Naive B cell (primary cell): Measurements from ENCODE around the gene DPP6. TPM values are rescaled to one million over a fixed set of nuclear protein-coding genes. Genes with fewer than 3 reads are reported as not detected.

Experiments
- ATAC-seq, 2 donors: fragments of 150-1000 bp; cut with Tn5 transposase; 2 replicates each; pipeline ENCODE4 v1.10.0; 2021; ENCODE audit warnings: low read depth in 2 of 2, mild to moderate bottlenecking in 2 of 2, moderate library complexity in 2 of 2
- DNase-seq: peaks from one replicate; pipeline ENCODE4 v3.0.0; 2022
- H3K27ac Mint-ChIP-seq, 6 donors: one replicate each; pipeline ENCODE4 v1.8.0; 2020 to 2022; ENCODE audit warnings: mild to moderate bottlenecking in 6 of 6, mixed read lengths in 6 of 6, moderate library complexity in 5 of 6, inconsistent platforms in 2 of 6
- H3K27me3 Mint-ChIP-seq, 3 donors: one replicate each; pipeline ENCODE4 v1.8.0; 2021 to 2022; ENCODE audit warnings: mixed read lengths in 3 of 3, mild to moderate bottlenecking in 1 of 3
- H3K36me3 Mint-ChIP-seq, 2 donors: one replicate each; pipeline ENCODE4 v1.8.0; 2020 to 2022; ENCODE audit warnings: mixed read lengths in 2 of 2, inconsistent platforms in 1 of 2, mild to moderate bottlenecking in 1 of 2
- H3K4me1 Mint-ChIP-seq, 3 donors: one replicate each; pipeline ENCODE4 v1.8.0; 2020 to 2022; ENCODE audit warnings: mixed read lengths in 3 of 3, inconsistent platforms in 1 of 3, mild to moderate bottlenecking in 1 of 3, moderate library complexity in 1 of 3
- H3K4me3 Mint-ChIP-seq, 8 donors: one replicate each; pipeline ENCODE4 v1.8.0; 2020 to 2022; ENCODE audit warnings: mild to moderate bottlenecking in 8 of 8, mixed read lengths in 8 of 8, moderate library complexity in 8 of 8, inconsistent platforms in 2 of 8
- H3K9me3 Mint-ChIP-seq, 7 donors: one replicate each; pipeline ENCODE4 v1.8.0; 2020 to 2022; ENCODE audit warnings: mixed read lengths in 7 of 7, mild to moderate bottlenecking in 5 of 7, inconsistent platforms in 2 of 7, moderate library complexity in 1 of 7
- polyA plus RNA-seq, 6 donors: library from polyadenylated mRNA; unstranded; fragments of 300-500 nt; fragmentation: Illumina TruSeq; gene quantifications; one replicate each; pipeline ENCODE4 v1.2.3, GENCODE V29; 2021; ENCODE audit warnings: low read depth in 6 of 6

DPP6 gene
- polyA plus RNA-seq, 6 donors from 2014 or later: not detected

DNA sequence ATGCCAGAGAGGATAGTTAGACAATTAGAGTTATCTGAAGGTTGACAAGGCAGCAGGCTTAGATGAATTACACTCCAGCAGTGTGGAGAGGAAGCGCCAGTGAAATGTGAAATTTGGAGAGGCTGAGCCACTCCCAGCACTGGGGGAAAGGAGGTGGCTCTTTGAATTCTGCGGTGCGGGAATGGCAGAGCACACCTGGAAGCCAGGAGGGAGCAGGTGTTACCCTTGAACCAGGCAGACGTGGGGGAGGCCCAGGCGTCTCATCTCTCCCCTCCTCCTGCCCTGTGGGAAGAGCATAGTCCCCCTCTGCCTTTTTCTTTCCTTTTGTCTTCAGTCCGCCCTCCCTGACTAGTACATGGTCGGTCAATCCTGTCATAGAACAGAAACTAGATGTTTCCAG, 203.1 kb downstream of the DPP6 start:
- no peaks in the 10 kb centered on the region for H3K27me3 Mint-ChIP-seq
- H3K4me1 Mint-ChIP-seq: no peaks in the 10 kb centered on the region
- H3K4me3 Mint-ChIP-seq: no peak overlapping the region
- H3K9me3 Mint-ChIP-seq: peaks cover 0 to 17% (median 5%) of the 10 kb centered on the region in 7 donors
- ATAC-seq: no peak
- no peak overlapping the region for H3K27ac Mint-ChIP-seq
- no peaks in the 10 kb centered on the region for H3K36me3 Mint-ChIP-seq
- DNase-seq: no peak

DNA sequence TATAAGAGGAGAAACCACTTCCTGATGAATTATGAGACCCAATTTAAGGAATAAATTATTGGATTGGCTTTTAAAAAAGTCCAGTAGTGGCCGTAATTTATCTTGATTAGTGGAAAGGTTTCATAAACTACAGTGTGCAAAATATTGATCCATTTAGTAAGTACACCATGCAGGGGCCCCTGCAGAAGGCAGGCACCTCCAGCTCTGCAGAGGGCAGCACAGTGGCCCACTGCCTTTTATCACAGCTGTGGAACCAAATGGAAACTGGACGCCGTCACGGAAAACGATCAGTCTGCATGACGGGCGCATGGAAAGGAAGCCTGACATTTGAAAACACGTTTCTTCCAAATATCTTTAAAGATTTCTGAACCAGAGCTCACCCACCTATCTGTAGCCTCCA, 204.0 kb downstream of the DPP6 start:
- Mint-ChIP-seq H3K9me3 (peaks cover 0 to 14% (median 5%) of the 10 kb centered on the region in 7 donors), H3K36me3 (no peaks in the 10 kb centered on the region), H3K27ac (no peak overlapping the region), H3K4me3 (no peak overlapping the region), H3K27me3 (no peaks in the 10 kb centered on the region), H3K4me1 (no peaks in the 10 kb centered on the region)
- no peak for DNase-seq
- no peak for ATAC-seq

- ATAC-seq (no peak), DNase-seq (no peak)
- Mint-ChIP-seq H3K27me3 (no peaks in the 10 kb centered on the region), H3K36me3 (no peaks in the 10 kb centered on the region), H3K27ac (no peak overlapping the region), H3K4me1 (no peaks in the 10 kb centered on the region), H3K9me3 (peaks cover 3 to 13% (median 5%) of the 10 kb centered on the region in 7 donors), H3K4me3 (no peak overlapping the region)
These were observed 207.2 kb downstream of the DPP6 start for GRCh38 chr7:154259396-154259795.

GRCh38 chr7:154287356-154287755, 235.2 kb downstream of the DPP6 start:
- DNase-seq (no peak), ATAC-seq (no peak)
- peaks cover 0 to 11% (median 3%) of the 10 kb centered on the region in 7 donors for H3K9me3 Mint-ChIP-seq
- no peaks in the 10 kb centered on the region for H3K36me3 Mint-ChIP-seq
- no peaks in the 10 kb centered on the region for H3K4me1 Mint-ChIP-seq
- H3K27me3 Mint-ChIP-seq: no peaks in the 10 kb centered on the region
- H3K27ac Mint-ChIP-seq: no peak overlapping the region
- H3K4me3 Mint-ChIP-seq: no peak overlapping the region

- Mint-ChIP-seq H3K4me3 (no peak overlapping the region), H3K27ac (no peak overlapping the region), H3K36me3 (no peaks in the 10 kb centered on the region), H3K27me3 (no peaks in the 10 kb centered on the region), H3K4me1 (no peaks in the 10 kb centered on the region), H3K9me3 (peaks cover 0 to 10% (median 4%) of the 10 kb centered on the region in 7 donors)
- ATAC-seq (no peak), DNase-seq (no peak)
These were observed 236.9 kb downstream of the DPP6 start for GRCh38 chr7:154289119-154289518.

- no peaks in the 10 kb centered on the region for H3K4me1 Mint-ChIP-seq
- no peak overlapping the region for H3K4me3 Mint-ChIP-seq
- ATAC-seq (no peak), DNase-seq (no peak)
- H3K27ac Mint-ChIP-seq: no peak overlapping the region
- H3K27me3 Mint-ChIP-seq: no peaks in the 10 kb centered on the region
- no peaks in the 10 kb centered on the region for H3K36me3 Mint-ChIP-seq
- peaks cover 0 to 14% (median 3%) of the 10 kb centered on the region in 7 donors for H3K9me3 Mint-ChIP-seq
These were observed 244.2 kb downstream of the DPP6 start for GRCh38 chr7:154296443-154296842.

- Mint-ChIP-seq H3K27me3 (peaks cover 0 to 7% (median 0%) of the 10 kb centered on the region in 3 donors), H3K4me3 (no peak overlapping the region), H3K27ac (no peak overlapping the region), H3K36me3 (no peaks in the 10 kb centered on the region), H3K4me1 (no peaks in the 10 kb centered on the region), H3K9me3 (peaks cover 3 to 19% (median 7%) of the 10 kb centered on the region in 7 donors)
- DNase-seq: no peak
- ATAC-seq: no peak
These were observed 247.5 kb downstream of the DPP6 start for GRCh38 chr7:154299736-154300135.

GRCh38 chr7:154302380-154302779, 250.2 kb downstream of the DPP6 start:
- Mint-ChIP-seq H3K9me3 (peaks cover 3 to 19% (median 7%) of the 10 kb centered on the region in 7 donors), H3K4me1 (no peaks in the 10 kb centered on the region), H3K27me3 (peaks cover 0 to 18% (median 0%) of the 10 kb centered on the region in 3 donors), H3K36me3 (no peaks in the 10 kb centered on the region), H3K27ac (no peak overlapping the region), H3K4me3 (no peak overlapping the region)
- DNase-seq: no peak
- no peak for ATAC-seq

DNA sequence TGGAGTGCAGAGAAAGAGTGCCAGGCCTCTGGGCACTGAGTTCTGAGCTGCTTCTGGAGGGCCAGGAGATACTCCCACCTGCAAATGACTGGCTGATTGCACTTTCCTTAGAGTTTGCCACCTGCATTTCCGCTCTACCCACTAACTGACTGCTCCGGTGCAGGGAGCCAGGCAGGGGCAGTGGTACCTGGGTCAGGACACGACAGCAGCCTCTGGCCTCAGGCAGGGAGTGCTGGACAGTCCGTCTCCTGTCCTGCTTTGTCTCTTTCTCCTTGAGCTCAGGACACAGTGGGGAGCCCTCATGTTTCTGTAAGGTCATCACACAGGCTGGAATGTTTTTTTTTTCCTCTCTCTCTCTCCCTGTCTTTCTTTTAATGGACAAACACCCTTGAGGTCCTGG, 252.0 kb downstream of the DPP6 start:
- H3K27me3 Mint-ChIP-seq: peaks cover 0 to 18% (median 0%) of the 10 kb centered on the region in 3 donors
- no peaks in the 10 kb centered on the region for H3K36me3 Mint-ChIP-seq
- no peak overlapping the region for H3K27ac Mint-ChIP-seq
- H3K4me1 Mint-ChIP-seq: no peaks in the 10 kb centered on the region
- no peak overlapping the region for H3K4me3 Mint-ChIP-seq
- DNase-seq (no peak), ATAC-seq (no peak)
- peaks cover 0 to 13% (median 4%) of the 10 kb centered on the region in 7 donors for H3K9me3 Mint-ChIP-seq

DNA sequence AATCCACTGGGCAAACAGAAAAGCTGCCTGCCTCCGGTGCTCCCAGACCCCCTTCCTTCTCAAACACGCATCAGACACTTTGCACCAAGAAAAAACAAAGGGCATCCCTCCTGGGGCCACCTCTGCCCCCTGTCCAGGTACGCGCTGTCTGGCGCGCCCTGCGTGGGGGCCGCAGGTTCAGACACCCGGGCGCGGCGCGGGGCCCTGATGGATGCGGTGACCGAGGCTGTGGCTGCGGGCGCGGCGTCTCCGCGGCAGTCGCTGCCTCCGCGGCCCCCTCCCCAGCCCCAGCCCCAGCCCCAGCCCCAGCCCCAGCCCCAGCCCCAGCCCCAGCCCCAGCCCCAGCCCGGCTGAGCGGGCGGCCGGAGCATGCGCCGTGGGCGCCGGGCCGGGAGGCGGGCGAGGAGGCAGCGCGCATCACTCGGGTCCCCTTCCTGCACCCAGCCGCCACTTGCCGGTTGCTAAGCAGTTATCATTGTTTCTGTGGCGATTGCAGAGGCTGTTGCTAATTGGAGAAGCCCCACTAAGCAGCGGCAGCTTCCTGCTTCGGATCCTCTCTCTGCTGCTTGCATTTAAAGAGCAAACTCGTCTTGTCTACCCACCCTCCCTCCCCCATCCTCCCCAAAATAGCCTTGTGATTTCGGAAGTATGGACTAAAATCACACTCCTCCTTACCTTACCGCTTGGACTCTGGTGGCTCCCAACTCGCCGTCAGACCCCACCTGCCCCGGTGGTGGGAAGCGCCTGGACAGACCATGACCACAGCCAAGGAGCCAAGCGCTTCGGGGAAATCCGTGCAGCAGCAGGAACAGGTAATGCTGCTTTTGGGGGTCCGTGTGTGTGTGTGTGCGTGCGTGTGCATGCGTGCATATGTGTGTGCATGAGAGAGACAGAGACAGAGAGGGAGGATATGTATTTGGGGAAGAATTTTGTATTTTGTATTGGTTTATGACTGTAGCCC, 252.8 kb downstream of the DPP6 start:
- peaks cover 0 to 18% (median 0%) of the 10 kb centered on the region in 3 donors for H3K27me3 Mint-ChIP-seq
- H3K4me3 Mint-ChIP-seq: no peak overlapping the region
- peak overlapping the region in 1 of 6 donors; percentile 49 for H3K27ac Mint-ChIP-seq
- H3K9me3 Mint-ChIP-seq: peaks cover 0 to 13% (median 4%) of the 10 kb centered on the region in 7 donors
- ATAC-seq: no peak
- DNase-seq: no peak
- H3K4me1 Mint-ChIP-seq: no peaks in the 10 kb centered on the region
- no peaks in the 10 kb centered on the region for H3K36me3 Mint-ChIP-seq

- no peak for ATAC-seq
- Mint-ChIP-seq H3K9me3 (peaks cover 0 to 13% (median 7%) of the 10 kb centered on the region in 7 donors), H3K4me3 (no peak overlapping the region), H3K27ac (no peak overlapping the region), H3K4me1 (no peaks in the 10 kb centered on the region), H3K27me3 (peaks cover 0 to 18% (median 0%) of the 10 kb centered on the region in 3 donors), H3K36me3 (no peaks in the 10 kb centered on the region)
- DNase-seq: no peak
These were observed 253.8 kb downstream of the DPP6 start for GRCh38 chr7:154306036-154306435.

GRCh38 chr7:154308928-154309327, 256.7 kb downstream of the DPP6 start:
- peaks cover 0 to 8% (median 4%) of the 10 kb centered on the region in 7 donors for H3K9me3 Mint-ChIP-seq
- H3K27me3 Mint-ChIP-seq: peaks cover 0 to 18% (median 0%) of the 10 kb centered on the region in 3 donors
- H3K27ac Mint-ChIP-seq: no peak overlapping the region
- H3K36me3 Mint-ChIP-seq: no peaks in the 10 kb centered on the region
- ATAC-seq (no peak), DNase-seq (no peak)
- H3K4me3 Mint-ChIP-seq: no peak overlapping the region
- H3K4me1 Mint-ChIP-seq: no peaks in the 10 kb centered on the region

- Mint-ChIP-seq H3K4me3 (no peak overlapping the region), H3K36me3 (no peaks in the 10 kb centered on the region), H3K4me1 (no peaks in the 10 kb centered on the region), H3K27ac (no peak overlapping the region), H3K9me3 (peaks cover 0 to 7% (median 2%) of the 10 kb centered on the region in 7 donors), H3K27me3 (peaks cover 0 to 11% (median 0%) of the 10 kb centered on the region in 3 donors)
- no peak for ATAC-seq
- no peak for DNase-seq
These were observed 257.9 kb downstream of the DPP6 start for GRCh38 chr7:154310114-154310513.

GRCh38 chr7:154324196-154324595, 272.0 kb downstream of the DPP6 start:
- Mint-ChIP-seq H3K4me1 (no peaks in the 10 kb centered on the region), H3K4me3 (no peak overlapping the region), H3K9me3 (peaks cover 5 to 21% (median 8%) of the 10 kb centered on the region in 7 donors), H3K27me3 (no peaks in the 10 kb centered on the region), H3K27ac (no peak overlapping the region), H3K36me3 (no peaks in the 10 kb centered on the region)
- DNase-seq (no peak), ATAC-seq (no peak)
